ENCODE results near the gene ABCC2. TPM values are rescaled to one million over a fixed set of nuclear protein-coding genes. Genes with fewer than 3 reads are reported as not detected.
"Not testable (repeated sequence)": the region's sequence is repeated elsewhere in the genome, so short reads cannot be mapped to it uniquely, and the experiment has no call there.

The ABCC2 gene
- total RNA-seq, 1 donor from 2014 or later, result 0.87 TPM

GRCh38 chr10:99854860-99855259 lies 72.4 kb downstream of the ABCC2 start:
- TF ChIP-seq, protein P1, sequence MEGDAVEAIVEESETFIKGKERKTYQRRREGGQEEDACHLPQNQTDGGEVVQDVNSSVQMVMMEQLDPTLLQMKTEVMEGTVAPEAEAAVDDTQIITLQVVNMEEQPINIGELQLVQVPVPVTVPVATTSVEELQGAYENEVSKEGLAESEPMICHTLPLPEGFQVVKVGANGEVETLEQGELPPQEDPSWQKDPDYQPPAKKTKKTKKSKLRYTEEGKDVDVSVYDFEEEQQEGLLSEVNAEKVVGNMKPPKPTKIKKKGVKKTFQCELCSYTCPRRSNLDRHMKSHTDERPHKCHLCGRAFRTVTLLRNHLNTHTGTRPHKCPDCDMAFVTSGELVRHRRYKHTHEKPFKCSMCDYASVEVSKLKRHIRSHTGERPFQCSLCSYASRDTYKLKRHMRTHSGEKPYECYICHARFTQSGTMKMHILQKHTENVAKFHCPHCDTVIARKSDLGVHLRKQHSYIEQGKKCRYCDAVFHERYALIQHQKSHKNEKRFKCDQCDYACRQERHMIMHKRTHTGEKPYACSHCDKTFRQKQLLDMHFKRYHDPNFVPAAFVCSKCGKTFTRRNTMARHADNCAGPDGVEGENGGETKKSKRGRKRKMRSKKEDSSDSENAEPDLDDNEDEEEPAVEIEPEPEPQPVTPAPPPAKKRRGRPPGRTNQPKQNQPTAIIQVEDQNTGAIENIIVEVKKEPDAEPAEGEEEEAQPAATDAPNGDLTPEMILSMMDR (IDR thresholded peaks at IDR 0.05; ENCODE audit: unreplicated experiment), result no peak
- no peaks in the 10 kb centered on the region for H3K27me3 Mint-ChIP-seq (ENCODE audit: low read depth)
- peaks cover 6% of the 10 kb centered on the region for H3K9me3 Mint-ChIP-seq
- no peaks in the 10 kb centered on the region for H3K4me1 Mint-ChIP-seq
- H3K4me3 Mint-ChIP-seq, result no peak overlapping the region
- no peaks in the 10 kb centered on the region for H3K36me3 Mint-ChIP-seq
- no peak overlapping the region for H3K27ac Mint-ChIP-seq
- DNase-seq (ENCODE audit: low spot score in 2 of 2, unreplicated experiment in 2 of 2), result no peak

DNA sequence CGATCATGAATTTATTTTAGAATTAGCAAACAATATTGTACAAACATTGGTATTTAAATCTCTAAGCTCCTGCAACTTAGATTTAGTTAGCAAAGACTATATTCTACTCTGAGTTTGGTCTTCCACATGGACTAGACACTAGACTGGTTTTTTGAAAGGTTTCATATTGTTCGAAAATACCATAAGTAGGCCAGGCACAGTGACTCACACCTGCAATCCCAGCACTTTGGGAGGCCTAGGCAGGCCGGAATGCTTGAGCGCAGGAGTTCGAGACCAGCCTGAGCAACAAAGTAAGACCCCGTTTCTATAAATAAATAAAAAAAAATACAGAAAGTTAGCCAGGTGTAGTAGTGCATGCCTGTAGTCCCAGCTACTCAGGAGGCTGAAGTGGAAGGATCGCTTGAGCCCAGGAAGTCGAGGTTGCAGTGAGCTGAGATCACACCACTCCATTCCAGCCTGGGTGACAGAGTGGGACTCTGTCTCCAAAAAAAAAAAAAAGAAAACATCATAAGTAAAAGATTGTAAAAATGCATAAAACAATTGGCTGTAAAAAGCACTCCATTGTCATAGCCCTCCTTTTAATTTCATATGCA lies 73.1 kb downstream of the ABCC2 start:
- DNase-seq (ENCODE audit: low spot score in 2 of 2, unreplicated experiment in 2 of 2), result no peak
- H3K27ac Mint-ChIP-seq, result no peak overlapping the region
- no peaks in the 10 kb centered on the region for H3K27me3 Mint-ChIP-seq (ENCODE audit: low read depth)
- TF ChIP-seq, protein P1 (IDR thresholded peaks at IDR 0.05; ENCODE audit: unreplicated experiment), result no peak
- no peak overlapping the region for H3K4me3 Mint-ChIP-seq
- peaks cover 6% of the 10 kb centered on the region for H3K9me3 Mint-ChIP-seq
- no peaks in the 10 kb centered on the region for H3K4me1 Mint-ChIP-seq
- no peaks in the 10 kb centered on the region for H3K36me3 Mint-ChIP-seq

- TF ChIP-seq, protein P1 (IDR thresholded peaks at IDR 0.05; ENCODE audit: unreplicated experiment), result no peak
- Mint-ChIP-seq H3K4me3 (no peak overlapping the region), H3K27me3 (ENCODE audit: low read depth) (no peaks in the 10 kb centered on the region), H3K36me3 (no peaks in the 10 kb centered on the region), H3K4me1 (no peaks in the 10 kb centered on the region), H3K27ac (no peak overlapping the region), H3K9me3 (no peaks in the 10 kb centered on the region)
- DNase-seq (ENCODE audit: low spot score in 2 of 2, unreplicated experiment in 2 of 2), result no peak
These were observed 76.4 kb downstream of the ABCC2 start for GRCh38 chr10:99858849-99859248.

- peaks cover 1% of the 10 kb centered on the region for H3K36me3 Mint-ChIP-seq
- TF ChIP-seq, protein P1 (IDR thresholded peaks at IDR 0.05; ENCODE audit: unreplicated experiment), result no peak
- DNase-seq (ENCODE audit: low spot score in 2 of 2, unreplicated experiment in 2 of 2), result no peak
- no peaks in the 10 kb centered on the region for H3K27me3 Mint-ChIP-seq (ENCODE audit: low read depth)
- H3K9me3 Mint-ChIP-seq, result no peaks in the 10 kb centered on the region
- H3K4me1 Mint-ChIP-seq, result no peaks in the 10 kb centered on the region
- no peak overlapping the region for H3K27ac Mint-ChIP-seq
- H3K4me3 Mint-ChIP-seq, result no peak overlapping the region
These were observed 77.1 kb downstream of the ABCC2 start for GRCh38 chr10:99859585-99859984.

- Mint-ChIP-seq H3K27me3 (ENCODE audit: low read depth) (no peaks in the 10 kb centered on the region), H3K9me3 (peaks cover 5% of the 10 kb centered on the region), H3K4me1 (no peaks in the 10 kb centered on the region), H3K27ac (no peak overlapping the region), H3K36me3 (peaks cover 1% of the 10 kb centered on the region), H3K4me3 (no peak overlapping the region)
- TF ChIP-seq, protein P1 (IDR thresholded peaks at IDR 0.05; ENCODE audit: unreplicated experiment), result no peak
- DNase-seq (ENCODE audit: low spot score in 2 of 2, unreplicated experiment in 2 of 2), result no peak
These were observed 78.0 kb downstream of the ABCC2 start for GRCh38 chr10:99860466-99860865.

DNA sequence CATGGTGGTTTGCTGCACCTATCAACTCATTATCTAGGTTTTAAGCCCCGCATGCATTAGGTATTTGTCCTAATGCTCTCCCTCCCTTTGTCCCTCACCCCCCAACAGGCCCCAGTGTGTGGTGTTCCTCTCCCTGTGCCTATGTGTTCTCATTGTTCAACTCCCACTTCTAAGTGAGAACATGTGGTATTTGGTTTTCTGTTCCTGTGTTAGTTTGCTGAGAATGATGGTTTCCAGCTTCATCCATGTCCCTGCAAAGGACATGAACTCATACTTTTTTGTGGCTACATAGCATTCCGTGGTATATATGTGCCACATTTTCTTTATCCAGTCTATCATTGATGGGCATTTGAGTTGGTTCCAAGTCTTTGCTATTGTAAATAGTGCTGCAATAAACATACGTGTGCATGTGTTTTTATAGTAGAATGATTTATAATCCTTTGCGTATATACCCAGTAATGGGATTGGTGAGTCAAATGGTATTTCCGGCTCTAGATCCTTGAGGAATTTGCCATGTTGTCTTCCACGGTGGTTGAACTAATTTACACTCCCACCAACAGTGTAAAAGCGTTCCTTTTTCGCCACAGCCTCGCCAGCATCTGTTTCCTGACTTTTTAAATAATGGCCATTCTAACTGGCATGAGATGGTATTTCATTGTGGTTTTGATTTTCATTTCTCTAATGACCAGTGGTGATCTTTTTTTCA lies 81.2 kb downstream of the ABCC2 start:
- peaks cover 29% of the 10 kb centered on the region for H3K9me3 Mint-ChIP-seq
- H3K27me3 Mint-ChIP-seq (ENCODE audit: low read depth); H3K4me1 Mint-ChIP-seq; H3K36me3 Mint-ChIP-seq; DNase-seq (ENCODE audit: low spot score in 2 of 2, unreplicated experiment in 2 of 2); H3K4me3 Mint-ChIP-seq; H3K27ac Mint-ChIP-seq: not testable (repeated sequence)

DNA sequence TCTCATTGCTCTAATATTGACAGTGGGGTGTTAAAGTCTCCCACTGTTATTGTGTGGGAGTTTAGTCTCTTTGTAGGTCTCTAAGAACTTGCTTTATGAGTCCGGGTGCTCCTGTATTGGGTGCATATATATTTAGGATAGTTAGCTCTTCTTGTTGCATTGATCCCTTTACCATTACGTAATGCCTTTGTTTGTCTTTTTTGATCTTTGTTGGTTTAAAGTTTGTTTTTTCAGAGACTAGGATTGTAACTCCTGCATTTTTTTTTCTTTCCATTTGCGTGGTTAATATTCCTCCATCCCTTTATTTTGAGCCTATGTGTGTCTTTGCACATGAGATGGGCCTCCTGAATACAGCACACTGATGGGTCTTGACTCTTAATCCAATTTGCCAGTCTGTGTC lies 84.8 kb downstream of the ABCC2 start:
- not testable (repeated sequence) for DNase-seq (ENCODE audit: low spot score in 2 of 2, unreplicated experiment in 2 of 2); H3K27ac Mint-ChIP-seq; H3K4me3 Mint-ChIP-seq; H3K36me3 Mint-ChIP-seq; H3K27me3 Mint-ChIP-seq (ENCODE audit: low read depth)
- H3K9me3 Mint-ChIP-seq, result peaks cover 34% of the 10 kb centered on the region
- H3K4me1 Mint-ChIP-seq, result peaks cover 11% of the 10 kb centered on the region

All from mesothelial cell of epicardium (in vitro differentiated cells).